Suprapubic skin (tissue), 4 donors: ENCODE results near the gene LTBP2. TPM values are rescaled to one million over a fixed set of nuclear protein-coding genes. Genes with fewer than 3 reads are reported as not detected.

ENCODE experiments used
- DNase-seq, 2 donors: peaks; one replicate each; pipeline ENCODE4 v3.0.0-alpha.2; 2019; ENCODE audit warnings: low spot score in 2 of 2
- H3K27ac ChIP-seq: fragments of 200-600 bp; sonication (generic); one replicate; pipeline ENCODE4 v1.5.1; 2019
- H3K27me3 ChIP-seq: fragments of 200-600 bp; sonication (generic); one replicate; pipeline ENCODE4 v1.5.1; 2019
- H3K36me3 ChIP-seq: fragments of 200-600 bp; sonication (generic); one replicate; pipeline ENCODE4 v1.5.1; 2019
- H3K4me1 ChIP-seq: fragments of 200-600 bp; sonication (generic); one replicate; pipeline ENCODE4 v1.5.1; 2019
- H3K4me3 ChIP-seq: fragments of 200-600 bp; sonication (generic); one replicate; pipeline ENCODE4 v1.5.1; 2019; ENCODE audit warnings: mild to moderate bottlenecking
- H3K9me3 ChIP-seq: fragments of 200-600 bp; sonication (generic); one replicate; pipeline ENCODE4 v1.5.1; 2019
- CTCF ChIP-seq, 2 donors: fragments of 200-600 bp in 1 of 2; fragments of 450-650 bp in 1 of 2; sonication (generic) in 1 of 2; IDR thresholded peaks; one replicate each; pipeline ENCODE4 v1.5.1; 2016 to 2019; ENCODE audit warnings: antibody characterized with exemption in 2 of 2, mild to moderate bottlenecking in 1 of 2, moderate library complexity in 1 of 2
- EP300 ChIP-seq: sonication (generic); formaldehyde crosslinking; IDR thresholded peaks from one replicate; pipeline ENCODE4 v1.6.1; 2017; ENCODE audit warnings: antibody characterized with exemption
- POLR2A ChIP-seq, 2 donors: fragments of 450-650 bp; IDR thresholded peaks; one replicate each; pipeline ENCODE4 v1.6.1; 2017; ENCODE audit warnings: antibody characterized with exemption in 2 of 2, mild to moderate bottlenecking in 2 of 2, moderate library complexity in 2 of 2
- POLR2AphosphoS5 ChIP-seq, 3 donors: sonication (generic); formaldehyde crosslinking; IDR thresholded peaks; one replicate each; pipeline ENCODE4 v1.6.1; 2017; ENCODE audit warnings: antibody characterized with exemption in 3 of 3
- WGBS: methylation state at CpG from one replicate; pipeline ENCODE4 v1.1.5; 2018; 5-methylcytosine and 5-hydroxymethylcytosine counted together
- total RNA-seq, 4 donors: library from RNA; depleted of rRNA; stranded (reverse); fragments of >200 nt; gene quantifications; one replicate each; pipeline ENCODE4 v1.1.0, GENCODE V29; 2016

Gene LTBP2
- total RNA-seq, 4 donors from 2014 or later, result 19.6 to 36.0 (median 26.2) TPM

- H3K4me1 ChIP-seq, result peaks cover 42% of the 10 kb centered on the region
- 89% methylated on average over 1 of the region's 1 CpG for WGBS
- H3K27ac ChIP-seq, result no peak overlapping the region
- TF ChIP-seq POLR2A (IDR thresholded peaks at IDR 0.05), result no peak
- no peak for DNase-seq
- H3K36me3 ChIP-seq, result peaks cover 8% of the 10 kb centered on the region
- no peaks in the 10 kb centered on the region for H3K9me3 ChIP-seq
- H3K4me3 ChIP-seq, result no peak overlapping the region
- H3K27me3 ChIP-seq, result no peaks in the 10 kb centered on the region
These were observed 121.6 kb downstream of the LTBP2 start for GRCh38 chr14:74490486-74490885.

GRCh38 chr14:74488786-74489397, 123.1 kb downstream of the LTBP2 start:
- DNase-seq, result no peak
- Histone ChIP-seq H3K36me3 (peaks cover 23% of the 10 kb centered on the region), H3K27me3 (no peaks in the 10 kb centered on the region), H3K9me3 (no peaks in the 10 kb centered on the region), H3K27ac (no peak overlapping the region), H3K4me3 (no peak overlapping the region), H3K4me1 (peaks cover 29% of the 10 kb centered on the region)
- TF ChIP-seq EP300 (no peak), POLR2AphosphoS5 (IDR thresholded peaks at IDR 0.05) (no peak), CTCF (IDR thresholded peaks at IDR 0.05) (no peak), POLR2A (IDR thresholded peaks at IDR 0.05) (no peak)

- DNase-seq, result no peak
- 96% methylated on average over 3 of the region's 3 CpGs for WGBS
- H3K4me1 ChIP-seq, result peaks cover 17% of the 10 kb centered on the region
- TF ChIP-seq POLR2AphosphoS5 (IDR thresholded peaks at IDR 0.05) (no peak), EP300 (no peak), CTCF (IDR thresholded peaks at IDR 0.05) (no peak)
- H3K27me3 ChIP-seq, result no peaks in the 10 kb centered on the region
- H3K27ac ChIP-seq, result no peak overlapping the region
- H3K4me3 ChIP-seq, result no peak overlapping the region
- peaks cover 50% of the 10 kb centered on the region for H3K36me3 ChIP-seq
- no peaks in the 10 kb centered on the region for H3K9me3 ChIP-seq
These were observed 125.9 kb downstream of the LTBP2 start for GRCh38 chr14:74486164-74486563.

- Histone ChIP-seq H3K27ac (no peak overlapping the region), H3K27me3 (no peaks in the 10 kb centered on the region), H3K36me3 (peaks cover 79% of the 10 kb centered on the region), H3K4me3 (no peak overlapping the region), H3K4me1 (no peaks in the 10 kb centered on the region), H3K9me3 (no peaks in the 10 kb centered on the region)
- DNase-seq, result no peak
- no peak for TF ChIP-seq POLR2A (IDR thresholded peaks at IDR 0.05)
- TF ChIP-seq EP300, result no peak
- TF ChIP-seq POLR2AphosphoS5 (IDR thresholded peaks at IDR 0.05), result no peak
- TF ChIP-seq CTCF (IDR thresholded peaks at IDR 0.05), result no peak
These were observed 128.7 kb downstream of the LTBP2 start for GRCh38 chr14:74483321-74483720.

GRCh38 chr14:74482571-74482970, 129.5 kb downstream of the LTBP2 start:
- H3K36me3 ChIP-seq, result peaks cover 80% of the 10 kb centered on the region
- TF ChIP-seq POLR2A (IDR thresholded peaks at IDR 0.05), result no peak
- no peak for DNase-seq

GRCh38 chr14:74480046-74480445, 132.0 kb downstream of the LTBP2 start:
- TF ChIP-seq EP300 (no peak), POLR2AphosphoS5 (IDR thresholded peaks at IDR 0.05) (no peak), CTCF (IDR thresholded peaks at IDR 0.05) (no peak), POLR2A (IDR thresholded peaks at IDR 0.05) (no peak)
- Histone ChIP-seq H3K36me3 (peaks cover 79% of the 10 kb centered on the region), H3K4me1 (no peaks in the 10 kb centered on the region), H3K27me3 (no peaks in the 10 kb centered on the region), H3K9me3 (no peaks in the 10 kb centered on the region), H3K27ac (no peak overlapping the region), H3K4me3 (no peak overlapping the region)
- 72% methylated on average over 4 of the region's 4 CpGs for whole genome bisulfite sequencing
- DNase-seq, result no peak

More at GRCh38 chr14:74482571-74482970, 129.5 kb downstream of the LTBP2 start:
- no peaks in the 10 kb centered on the region for H3K9me3 ChIP-seq
- no peak overlapping the region for H3K27ac ChIP-seq
- H3K4me3 ChIP-seq, result no peak overlapping the region
- 83% methylated on average over 3 of the region's 3 CpGs for WGBS
- no peaks in the 10 kb centered on the region for H3K27me3 ChIP-seq
- H3K4me1 ChIP-seq, result no peaks in the 10 kb centered on the region
